ENCODE data around the gene FAF1.
"Not testable (repeated sequence)": the region's sequence is repeated elsewhere in the genome, so short reads cannot be mapped to it uniquely, and the experiment has no call there.

The FAF1 gene

GRCh38 chr1:50774759-50775351 is 185.2 kb downstream of the FAF1 start:
- DNase-seq (ENCODE audit: low read depth) = peak; percentile 63

- no peak for DNase-seq (ENCODE audit: low read depth)
These were observed 193.4 kb downstream of the FAF1 start for GRCh38 chr1:50766688-50767087.

DNA sequence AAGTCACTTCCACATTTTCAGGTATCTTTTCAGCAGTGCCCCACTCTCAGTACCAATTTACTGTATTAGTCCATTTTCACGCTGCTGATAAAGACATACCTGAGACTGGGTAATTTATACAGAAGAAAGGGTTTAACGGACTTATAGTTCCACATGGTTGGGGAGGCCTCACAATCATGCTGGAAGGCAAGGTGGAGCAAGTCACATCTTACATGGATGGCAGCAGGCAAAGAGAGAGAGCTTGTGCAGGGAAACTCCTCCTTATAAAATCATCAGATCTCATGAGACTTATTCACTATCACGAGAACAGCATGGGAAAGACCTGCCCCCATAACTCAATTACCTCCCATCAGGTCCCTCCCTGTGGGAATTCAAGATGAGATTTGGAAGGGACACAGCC is 203.5 kb downstream of the FAF1 start:
- DNase-seq (ENCODE audit: low read depth) = not testable (repeated sequence)

GRCh38 chr1:50754764-50755163 is 205.3 kb downstream of the FAF1 start:
- not testable (repeated sequence) for DNase-seq (ENCODE audit: low read depth)

GRCh38 chr1:50750021-50750619 is 209.9 kb downstream of the FAF1 start:
- peak; percentile 41 for DNase-seq (ENCODE audit: low read depth)

- DNase-seq (ENCODE audit: low read depth) = no peak
These were observed 212.7 kb downstream of the FAF1 start for GRCh38 chr1:50747394-50747793.

- no peak for DNase-seq (ENCODE audit: low read depth)
These were observed 217.5 kb downstream of the FAF1 start for GRCh38 chr1:50742523-50742922.

DNA sequence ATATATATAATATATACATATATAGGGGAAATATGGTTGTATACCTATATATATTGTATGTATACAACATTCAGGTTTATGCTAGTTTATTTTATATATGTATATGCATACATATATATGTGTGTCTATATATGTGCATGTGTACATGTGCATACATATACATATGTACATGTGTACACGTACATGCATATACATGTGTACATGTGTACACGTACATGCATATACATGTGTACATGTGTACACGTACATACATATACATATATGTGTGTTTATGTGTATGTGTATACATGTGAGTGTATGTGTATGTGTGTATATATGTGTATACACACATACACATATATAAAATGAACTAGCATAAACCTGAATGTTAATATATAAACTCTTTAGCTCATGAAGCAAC is 220.9 kb downstream of the FAF1 start:
- DNase-seq (ENCODE audit: low read depth) = no peak

DNA sequence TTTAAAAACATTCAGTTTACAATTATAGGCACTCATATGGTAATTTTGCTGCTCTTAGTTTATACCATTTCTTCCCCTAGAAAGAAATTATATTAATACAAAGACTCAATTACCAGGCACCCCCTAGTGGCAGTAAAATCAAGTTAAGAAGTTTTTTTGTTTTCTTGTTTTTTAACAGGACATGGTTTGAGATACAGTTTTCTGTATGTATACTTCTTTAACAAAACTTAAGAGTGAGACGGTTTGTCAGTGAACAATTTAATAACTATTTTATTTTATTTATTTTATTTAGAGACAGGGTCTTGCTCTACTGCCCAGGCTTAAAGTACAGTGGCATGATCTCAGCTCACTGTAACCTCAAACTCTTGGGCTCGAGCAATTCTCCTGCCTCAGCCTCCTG is 224.6 kb downstream of the FAF1 start:
- peak; percentile 30 for DNase-seq (ENCODE audit: low read depth)

DNA sequence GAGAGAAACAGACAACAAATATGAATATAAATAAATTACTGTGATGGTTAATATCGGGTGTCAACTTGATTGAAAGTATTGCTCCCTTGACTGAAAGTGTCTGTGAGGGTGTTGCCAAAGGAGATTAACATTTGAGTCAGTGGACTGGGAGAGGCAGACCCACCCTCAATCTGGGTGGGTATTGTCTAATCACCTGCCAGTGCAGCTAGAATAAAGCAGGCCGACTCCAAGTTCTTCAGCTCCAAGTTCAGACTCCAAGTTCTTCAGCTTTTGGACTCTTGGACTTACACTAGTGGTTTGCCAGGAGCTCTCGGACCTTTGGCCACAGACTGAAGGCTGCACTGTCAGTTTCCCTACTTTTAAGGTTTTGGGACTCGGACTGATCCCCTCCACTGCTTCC is 232.5 kb downstream of the FAF1 start:
- not testable (repeated sequence) for DNase-seq (ENCODE audit: low read depth)

DNA sequence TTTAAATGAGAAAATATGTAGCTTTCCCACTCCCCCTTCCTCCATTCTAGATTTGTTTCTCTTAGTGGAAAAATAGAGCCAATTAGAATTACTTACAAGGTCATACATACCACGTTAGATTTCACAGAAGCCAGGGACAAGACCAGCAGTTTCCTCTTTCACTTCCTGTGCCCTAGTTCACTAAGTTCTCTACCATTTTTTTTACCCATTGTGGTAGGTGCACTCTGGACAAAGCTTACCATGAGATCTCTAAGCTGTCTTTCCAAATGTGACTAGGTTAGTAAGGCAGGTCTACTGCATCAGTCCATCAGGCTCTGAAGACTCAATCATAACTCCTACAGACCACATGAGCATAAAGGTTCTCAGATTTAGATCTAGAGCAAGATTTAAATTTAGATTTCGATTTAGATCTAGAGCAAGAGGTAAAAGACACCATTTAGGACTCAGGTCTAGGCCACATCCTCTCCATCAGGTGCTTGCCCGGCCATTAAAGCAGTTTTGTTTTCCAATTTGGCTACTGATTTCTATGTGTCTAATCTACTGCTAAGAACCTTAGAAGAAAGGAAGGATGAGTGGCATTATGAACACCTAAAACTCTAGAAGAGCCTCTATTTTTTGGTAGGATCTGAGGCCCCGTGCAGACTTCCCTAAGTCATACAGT is 235.3 kb downstream of the FAF1 start:
- DNase-seq (ENCODE audit: low read depth) = no peak

GRCh38 chr1:50720457-50721053 is 239.5 kb downstream of the FAF1 start:
- DNase-seq (ENCODE audit: low read depth) = no peak

GRCh38 chr1:50719126-50719525 is 240.9 kb downstream of the FAF1 start:
- DNase-seq (ENCODE audit: low read depth) = no peak

DNA sequence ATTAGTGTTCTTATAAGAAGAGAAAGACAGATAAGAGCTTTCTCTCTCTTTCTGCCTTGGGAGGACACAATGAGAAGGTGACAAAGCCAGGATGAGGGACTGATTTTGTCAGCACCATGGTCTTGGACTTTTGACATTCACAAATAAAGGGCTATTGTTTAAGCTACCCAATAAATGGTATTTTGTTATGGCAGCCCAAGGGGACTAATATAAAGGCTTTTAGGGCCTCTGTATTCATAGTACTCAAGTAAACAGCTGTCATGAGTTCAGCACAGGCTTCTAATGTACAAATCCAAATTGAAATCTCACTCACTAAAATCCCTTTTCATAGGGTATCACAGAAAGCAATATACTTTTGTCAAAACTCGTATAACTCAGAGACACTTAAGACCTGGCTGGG is 242.7 kb downstream of the FAF1 start:
- no peak for DNase-seq (ENCODE audit: low read depth)

DNA sequence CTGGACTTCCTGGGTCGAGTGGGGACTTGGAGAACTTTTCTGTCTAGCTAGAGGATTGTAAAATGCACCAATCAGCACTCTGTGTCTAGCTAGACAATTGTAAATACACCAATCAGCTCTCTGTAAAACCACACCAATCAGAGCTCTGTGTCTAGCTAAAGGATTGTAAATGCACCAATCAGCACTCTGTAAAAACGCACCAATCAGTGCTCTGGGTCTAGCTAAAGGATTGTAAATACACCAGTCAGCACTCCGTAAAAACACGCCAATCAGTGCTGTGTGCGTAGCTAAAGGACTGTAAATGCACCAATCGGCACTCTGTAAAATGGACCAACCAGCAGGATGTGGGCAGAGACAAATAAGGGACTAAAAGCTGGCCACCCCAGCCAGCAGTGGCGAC is 243.6 kb downstream of the FAF1 start:
- not testable (repeated sequence) for DNase-seq (ENCODE audit: low read depth)

GRCh38 chr1:50710099-50710498 is 250.0 kb downstream of the FAF1 start:
- no peak for DNase-seq (ENCODE audit: low read depth)

GRCh38 chr1:50707824-50708223 is 252.2 kb downstream of the FAF1 start:
- no peak for DNase-seq (ENCODE audit: low read depth)

DNA sequence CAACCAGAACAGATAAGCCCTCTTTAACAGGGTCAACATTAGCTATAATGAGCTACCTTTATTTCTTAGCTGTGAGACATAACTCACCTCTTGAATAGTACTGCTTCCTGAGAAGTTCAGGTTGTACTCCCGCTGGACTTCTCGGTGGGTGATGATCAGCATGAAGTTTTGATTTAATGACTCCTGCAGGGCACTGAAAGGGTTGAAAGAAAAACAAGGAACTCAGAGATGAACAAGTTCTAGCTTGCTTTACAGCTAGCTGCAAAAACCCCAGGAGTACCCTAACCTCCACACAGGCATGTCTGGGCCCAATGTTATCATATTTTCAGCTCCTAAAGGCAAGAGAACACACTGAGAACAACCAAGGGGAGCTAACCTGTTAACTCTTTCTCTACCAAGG is 254.4 kb downstream of the FAF1 start:
- DNase-seq (ENCODE audit: low read depth) = no peak

GRCh38 chr1:50705041-50705440 is 255.0 kb downstream of the FAF1 start:
- peak; percentile 4 for DNase-seq (ENCODE audit: low read depth)

GRCh38 chr1:50704126-50704525 is 255.9 kb downstream of the FAF1 start:
- DNase-seq (ENCODE audit: low read depth) = peak; percentile 55

GRCh38 chr1:50703240-50703639 is 256.8 kb downstream of the FAF1 start:
- DNase-seq (ENCODE audit: low read depth) = no peak

- DNase-seq (ENCODE audit: low read depth) = no peak
These were observed 257.7 kb downstream of the FAF1 start for GRCh38 chr1:50702395-50702794.

- no peak for DNase-seq (ENCODE audit: low read depth)
These were observed 258.3 kb downstream of the FAF1 start for GRCh38 chr1:50701706-50702317.

All from EH (cell line).